ENCODE data around the gene TMEM39B. TPM values are rescaled to one million over a fixed set of nuclear protein-coding genes. Genes with fewer than 3 reads are reported as not detected.

The TMEM39B gene
- total and polyA plus RNA-seq, 2 donors (not counting 1 experiment from before 2014, with no cell fraction given) = 30.9 to 32.3 TPM

DNA sequence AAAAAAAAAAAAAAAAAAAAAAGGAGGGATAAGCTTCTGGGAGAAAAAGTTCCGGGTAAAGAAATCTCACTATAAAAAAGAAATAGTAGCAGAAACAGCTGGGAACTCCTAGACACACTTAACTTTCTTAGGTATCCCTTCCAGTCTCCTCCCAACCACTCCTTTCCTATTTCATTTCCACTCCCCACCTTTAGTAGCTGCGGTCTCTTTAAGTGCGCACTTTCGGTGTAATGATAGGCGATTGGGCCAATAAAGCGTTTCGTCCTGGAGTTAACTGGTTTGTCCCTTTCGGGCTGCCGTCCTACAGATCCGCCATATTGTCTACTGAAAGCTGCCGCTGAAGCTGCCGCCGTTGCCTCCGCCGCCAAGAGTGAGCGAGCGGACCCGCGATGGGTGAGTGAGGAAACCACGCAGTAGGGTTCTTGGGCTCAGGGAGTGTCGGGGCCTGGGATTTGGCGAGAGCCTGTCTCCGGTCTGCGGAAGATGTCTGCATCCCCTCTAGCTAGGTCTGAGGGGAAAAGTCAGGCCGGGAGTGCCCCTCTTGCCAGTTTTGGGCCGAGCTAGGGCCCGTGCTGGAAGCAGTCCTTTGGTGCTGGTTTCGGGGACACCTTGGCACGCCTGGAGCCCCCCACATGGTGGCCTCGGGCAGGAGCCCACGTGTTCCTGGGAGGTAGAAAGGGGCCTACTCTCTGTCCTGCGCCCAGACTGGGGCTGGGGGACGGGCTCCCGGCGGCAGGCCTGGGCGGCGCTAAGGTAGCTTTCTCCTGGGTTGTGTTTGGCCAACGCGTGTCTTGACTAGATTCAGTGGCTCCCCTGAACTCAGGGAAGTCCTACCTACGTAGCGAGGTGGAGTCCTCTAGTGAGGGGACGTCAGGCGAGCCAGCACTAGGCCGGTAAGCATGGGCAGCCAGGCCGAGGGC is 35.3 kb downstream of the TMEM39B start, which contains the start of gene KPNA6:
Gene KPNA6, plus strand, starts transcription at position 315 of the 920 bp plus-strand sequence. Its CDS starts 75 bp downstream, at position 390.
- TF ChIP-seq EZH2 (IDR thresholded peaks at IDR 0.05; ENCODE audit: borderline replicate concordance, insufficient read depth, low read depth, low read length, poor library complexity, severe bottlenecking) = no peak
- TF ChIP-seq, protein P1, sequence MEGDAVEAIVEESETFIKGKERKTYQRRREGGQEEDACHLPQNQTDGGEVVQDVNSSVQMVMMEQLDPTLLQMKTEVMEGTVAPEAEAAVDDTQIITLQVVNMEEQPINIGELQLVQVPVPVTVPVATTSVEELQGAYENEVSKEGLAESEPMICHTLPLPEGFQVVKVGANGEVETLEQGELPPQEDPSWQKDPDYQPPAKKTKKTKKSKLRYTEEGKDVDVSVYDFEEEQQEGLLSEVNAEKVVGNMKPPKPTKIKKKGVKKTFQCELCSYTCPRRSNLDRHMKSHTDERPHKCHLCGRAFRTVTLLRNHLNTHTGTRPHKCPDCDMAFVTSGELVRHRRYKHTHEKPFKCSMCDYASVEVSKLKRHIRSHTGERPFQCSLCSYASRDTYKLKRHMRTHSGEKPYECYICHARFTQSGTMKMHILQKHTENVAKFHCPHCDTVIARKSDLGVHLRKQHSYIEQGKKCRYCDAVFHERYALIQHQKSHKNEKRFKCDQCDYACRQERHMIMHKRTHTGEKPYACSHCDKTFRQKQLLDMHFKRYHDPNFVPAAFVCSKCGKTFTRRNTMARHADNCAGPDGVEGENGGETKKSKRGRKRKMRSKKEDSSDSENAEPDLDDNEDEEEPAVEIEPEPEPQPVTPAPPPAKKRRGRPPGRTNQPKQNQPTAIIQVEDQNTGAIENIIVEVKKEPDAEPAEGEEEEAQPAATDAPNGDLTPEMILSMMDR (IDR thresholded peaks at IDR 0.05) = no peak
- Mint-ChIP-seq H3K4me1 (peaks cover 44% of the 10 kb centered on the region), H3K4me3 (peak within 1 kb of the TSS; percentile 100), H3K27me3 (no peaks in the 10 kb centered on the region), H3K9me3 (ENCODE audit: insufficient read depth) (no peaks in the 10 kb centered on the region), H3K27ac (peak within 1 kb of the TSS; percentile 100)
- ChIA-PET POLR2A (interaction anchor here (0.6 to 2.8 kb wide), 15 partner anchors 26 to 367 kb away, joined by 3 to 31 read pairs (median 5); partner anchors contain the start of genes PTP4A2, TMEM39B and TXLNA), CTCF (interaction anchor here (0.6 to 5.1 kb wide), 24 partner anchors 9 to 305 kb away, joined by 3 to 41 read pairs (median 4); partner anchors contain the start of genes HDAC1, TMEM39B and TXLNA)
- H3K79me2 ChIP-seq (ENCODE audit: control insufficient read depth, insufficient read depth, low read length) = peaks cover 50% of the 10 kb centered on the region
- peaks cover 0 to 1% of the 10 kb centered on the region in 2 experiments for H3K36me3 ChIP-seq (replicated peaks in 1 of 2; ENCODE audit: control extremely low read depth in 1 of 2, control insufficient read depth in 1 of 2, extremely low read depth in 1 of 2, insufficient read depth in 2 of 2, low read length in 1 of 2)
- peaks cover 9% of the 10 kb centered on the region for H4K20me1 ChIP-seq (ENCODE audit: control insufficient read depth, insufficient read depth, low read length, poor library complexity, severe bottlenecking)
- H3K4me2 ChIP-seq (replicated peaks; ENCODE audit: low read depth, low read length, poor library complexity, severe bottlenecking) = peak within 1 kb of the TSS; percentile 74
- peaks cover 33 to 44% of the 10 kb centered on the region in 2 donors for H3K4me1 ChIP-seq (ENCODE audit: control insufficient read depth in 2 of 2, insufficient read depth in 2 of 2, low read length in 2 of 2)
- peak within 1 kb of the TSS; percentile 86 to 99 (median 93) for H3K4me3 ChIP-seq (ENCODE audit: control extremely low read depth in 1 of 5, extremely low read depth in 1 of 5, insufficient read depth in 1 of 5, low read depth in 2 of 5, low read length in 4 of 5)
- under 1% methylated on average over 44 of the region's 45 CpGs for WGBS (ENCODE audit: insufficient coverage)
- DNase-seq (peak; percentile 96), ATAC-seq (ENCODE audit: low read depth) (peak; percentile 83)
- intact Hi-C loops (cut with micrococcal nuclease) = loop anchor here (1.0 to 10.0 kb wide), 6 partner anchors 35 to 707 kb away; partner anchors contain the start of genes HDAC1, KHDRBS1, LCK and S100PBP
- H3K9me3 ChIP-seq (ENCODE audit: control extremely low read depth in 1 of 3, control insufficient read depth in 2 of 3, insufficient read depth in 1 of 3, low read length in 2 of 3) = no peaks in the 10 kb centered on the region
- peak within 1 kb of the TSS; percentile 99 for H3K9ac ChIP-seq (ENCODE audit: low read length)
- H3K27ac ChIP-seq (ENCODE audit: low read length in 2 of 2) = peak within 1 kb of the TSS; percentile 86 to 88
- no peaks in the 10 kb centered on the region for H3K27me3 ChIP-seq (replicated peaks in 1 of 4; ENCODE audit: control extremely low read depth in 1 of 4, control insufficient read depth in 3 of 4, insufficient read depth in 4 of 4, low read length in 3 of 4)
- H2AFZ ChIP-seq (ENCODE audit: insufficient read depth, low read depth, low read length, poor library complexity, severe bottlenecking) = peak within 1 kb of the TSS; percentile 91

Data from B cell (primary cell).